ENCODE results near the gene TMEM236.

TMEM236 gene

DNA sequence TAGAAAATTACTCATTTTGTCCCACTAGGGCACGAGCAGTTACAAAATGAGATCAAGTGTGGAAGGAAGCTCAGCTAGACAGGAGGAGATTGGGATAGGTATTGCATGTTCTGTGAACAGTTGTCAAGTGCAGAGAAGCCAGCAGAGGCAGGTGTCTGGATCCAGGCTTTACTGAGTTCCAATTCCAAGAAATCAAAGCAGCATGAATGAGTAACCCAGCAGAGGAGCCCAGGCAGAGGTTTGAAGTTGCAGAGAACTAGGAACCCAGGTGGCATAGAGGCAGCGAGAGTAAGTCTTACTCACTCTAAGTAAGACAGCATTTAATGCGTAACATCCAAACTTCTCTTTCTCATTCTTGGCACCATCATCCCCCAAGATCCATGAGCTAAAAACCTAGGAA, 68.9 kb downstream of the TMEM236 start:
- no peaks in the 10 kb centered on the region for H3K9me3 ChIP-seq (ENCODE audit: control insufficient read depth, low read length)
- WGBS, 2 experiments (ENCODE audit: insufficient coverage in 2 of 2) = 82 to 96% methylated on average over 2 to 3 of the region's 3 CpGs
- no peaks in the 10 kb centered on the region for H3K4me1 ChIP-seq (ENCODE audit: control insufficient read depth, insufficient read depth, low read length, poor library complexity, severe bottlenecking)
- H3K4me3 ChIP-seq (ENCODE audit: extremely low read depth, insufficient read depth, low read length, poor library complexity, severe bottlenecking) = no peak overlapping the region
- H3K27ac ChIP-seq (ENCODE audit: low read depth, low read length, severe bottlenecking) = no peak overlapping the region
- H3K36me3 ChIP-seq (ENCODE audit: control insufficient read depth, insufficient read depth, low read length) = no peaks in the 10 kb centered on the region

DNA sequence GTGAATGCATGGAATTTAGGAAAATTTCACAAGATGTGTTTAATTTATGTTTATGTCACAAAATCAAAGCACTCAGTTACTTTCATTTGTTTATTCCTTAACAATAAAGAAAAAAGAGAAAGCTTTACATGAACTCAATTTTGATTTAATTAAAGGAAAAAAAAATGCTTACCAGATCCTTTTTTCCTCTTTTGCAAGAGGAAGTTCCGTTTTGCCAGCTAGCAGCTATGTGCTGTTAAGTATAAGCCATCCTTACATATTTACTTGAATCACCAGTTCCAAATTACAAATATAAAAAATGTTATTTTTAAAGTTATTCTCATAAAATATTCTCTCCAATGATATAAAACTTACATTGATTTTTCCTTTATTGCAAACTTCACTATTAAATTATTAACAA, 69.9 kb downstream of the TMEM236 start:
- Histone ChIP-seq H3K9me3 (ENCODE audit: control insufficient read depth, low read length) (no peaks in the 10 kb centered on the region), H3K4me1 (ENCODE audit: control insufficient read depth, insufficient read depth, low read length, poor library complexity, severe bottlenecking) (no peaks in the 10 kb centered on the region), H3K4me3 (ENCODE audit: extremely low read depth, insufficient read depth, low read length, poor library complexity, severe bottlenecking) (no peak overlapping the region), H3K36me3 (ENCODE audit: control insufficient read depth, insufficient read depth, low read length) (no peaks in the 10 kb centered on the region), H3K27ac (ENCODE audit: low read depth, low read length, severe bottlenecking) (no peak overlapping the region)
- no CpG with 5 or more reads among the region's 1 CpG for WGBS, 2 experiments (ENCODE audit: insufficient coverage in 2 of 2)

DNA sequence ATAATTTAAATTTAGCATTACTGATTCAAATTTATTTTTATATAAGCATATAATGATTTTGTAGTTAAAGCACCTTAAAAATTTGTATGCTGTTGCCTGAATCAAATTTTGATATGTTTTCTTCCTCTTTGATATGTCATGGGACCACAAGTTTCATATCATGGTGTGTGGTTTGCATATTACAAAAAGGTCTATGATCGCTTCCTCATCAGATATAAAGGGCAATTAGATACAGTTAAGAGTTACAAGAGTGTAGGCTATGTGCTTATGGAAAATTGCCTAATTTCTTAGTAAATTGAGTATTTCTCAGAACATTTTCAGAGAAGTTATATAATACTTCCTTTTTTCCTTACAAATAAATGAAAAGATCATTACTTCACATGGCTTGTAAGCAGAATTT, 79.3 kb downstream of the TMEM236 start:
- Histone ChIP-seq H3K4me3 (ENCODE audit: extremely low read depth, insufficient read depth, low read length, poor library complexity, severe bottlenecking) (no peak overlapping the region), H3K27ac (ENCODE audit: low read depth, low read length, severe bottlenecking) (no peak overlapping the region), H3K9me3 (ENCODE audit: control insufficient read depth, low read length) (no peaks in the 10 kb centered on the region), H3K36me3 (ENCODE audit: control insufficient read depth, insufficient read depth, low read length) (no peaks in the 10 kb centered on the region), H3K4me1 (ENCODE audit: control insufficient read depth, insufficient read depth, low read length, poor library complexity, severe bottlenecking) (peaks cover 20% of the 10 kb centered on the region)
- WGBS, 2 experiments (ENCODE audit: insufficient coverage in 2 of 2) = no CpG with 5 or more reads among the region's 1 CpG

DNA sequence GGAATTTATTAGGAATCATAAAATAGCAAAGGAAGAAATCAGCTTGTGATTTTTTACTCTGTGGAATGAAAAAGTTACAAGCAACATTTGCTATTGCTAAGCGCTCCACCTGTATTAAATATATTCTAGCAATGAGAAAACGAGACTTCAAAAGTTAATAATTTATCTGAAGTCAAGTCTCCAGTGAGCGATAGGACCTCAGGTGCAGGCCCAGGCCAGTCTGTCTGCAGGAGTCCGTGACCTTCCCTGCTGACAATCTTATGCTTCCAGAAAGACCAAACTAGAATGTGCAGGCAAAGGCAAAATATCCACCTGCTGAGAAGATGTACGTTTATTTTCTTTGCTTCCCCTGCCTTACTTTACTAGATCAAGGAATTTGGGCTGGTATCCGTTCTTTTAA, 79.9 kb downstream of the TMEM236 start:
- Histone ChIP-seq H3K27ac (ENCODE audit: low read depth, low read length, severe bottlenecking) (no peak overlapping the region), H3K36me3 (ENCODE audit: control insufficient read depth, insufficient read depth, low read length) (no peaks in the 10 kb centered on the region), H3K4me3 (ENCODE audit: extremely low read depth, insufficient read depth, low read length, poor library complexity, severe bottlenecking) (no peak overlapping the region), H3K9me3 (ENCODE audit: control insufficient read depth, low read length) (no peaks in the 10 kb centered on the region), H3K4me1 (ENCODE audit: control insufficient read depth, insufficient read depth, low read length, poor library complexity, severe bottlenecking) (peaks cover 22% of the 10 kb centered on the region)
- whole genome bisulfite sequencing, 2 experiments (ENCODE audit: insufficient coverage in 2 of 2) = 89 to 90% methylated on average over 5 of the region's 6 CpGs

DNA sequence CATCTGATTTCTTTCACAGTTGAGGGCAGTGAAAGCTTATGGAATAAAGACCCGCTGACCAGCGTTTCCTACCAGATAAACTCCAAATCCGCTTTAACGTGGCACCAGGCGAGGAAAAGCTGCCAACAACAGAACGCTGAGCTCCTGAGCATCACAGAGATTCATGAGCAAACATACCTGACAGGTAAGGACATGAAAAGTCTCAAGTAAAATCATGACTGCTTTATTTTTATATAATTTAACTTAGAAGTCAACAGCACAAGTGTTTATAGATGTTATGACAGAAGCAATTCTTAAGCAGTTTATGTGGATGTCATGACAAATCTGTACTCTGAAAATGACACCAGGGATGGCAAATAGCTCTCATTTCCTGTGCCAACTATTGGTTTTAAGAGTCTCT, 81.7 kb downstream of the TMEM236 start:
- Histone ChIP-seq H3K36me3 (ENCODE audit: control insufficient read depth, insufficient read depth, low read length) (no peaks in the 10 kb centered on the region), H3K4me3 (ENCODE audit: extremely low read depth, insufficient read depth, low read length, poor library complexity, severe bottlenecking) (no peak overlapping the region), H3K27ac (ENCODE audit: low read depth, low read length, severe bottlenecking) (no peak overlapping the region), H3K9me3 (ENCODE audit: control insufficient read depth, low read length) (no peaks in the 10 kb centered on the region), H3K4me1 (ENCODE audit: control insufficient read depth, insufficient read depth, low read length, poor library complexity, severe bottlenecking) (peaks cover 28% of the 10 kb centered on the region)
- 87 to 91% methylated on average over 4 to 6 of the region's 6 CpGs for WGBS, 2 experiments (ENCODE audit: insufficient coverage in 2 of 2)

DNA sequence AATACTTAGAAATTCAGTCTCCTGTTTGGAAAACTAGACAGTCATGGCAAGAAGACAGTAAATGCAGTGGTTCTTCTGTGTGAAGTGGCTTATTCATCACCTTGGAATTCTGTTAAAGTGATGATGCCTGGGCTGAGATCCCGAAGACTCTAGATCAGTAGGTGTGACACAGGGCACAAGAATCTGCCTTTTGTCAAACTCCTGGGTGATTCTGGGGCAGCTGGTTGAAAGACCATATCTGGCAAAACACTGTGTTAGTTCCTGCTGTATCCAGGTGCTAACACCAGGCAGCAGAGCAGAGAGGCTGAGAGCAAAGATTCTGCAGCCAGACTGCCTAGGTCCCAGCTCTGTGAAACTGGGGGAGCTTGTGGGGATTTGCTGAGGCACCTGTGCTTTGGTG, 83.7 kb downstream of the TMEM236 start:
- 14 to 38% methylated on average over 1 of the region's 1 CpG for WGBS, 2 experiments (ENCODE audit: insufficient coverage in 2 of 2)
- no peak overlapping the region for H3K4me3 ChIP-seq (ENCODE audit: extremely low read depth, insufficient read depth, low read length, poor library complexity, severe bottlenecking)

DNA sequence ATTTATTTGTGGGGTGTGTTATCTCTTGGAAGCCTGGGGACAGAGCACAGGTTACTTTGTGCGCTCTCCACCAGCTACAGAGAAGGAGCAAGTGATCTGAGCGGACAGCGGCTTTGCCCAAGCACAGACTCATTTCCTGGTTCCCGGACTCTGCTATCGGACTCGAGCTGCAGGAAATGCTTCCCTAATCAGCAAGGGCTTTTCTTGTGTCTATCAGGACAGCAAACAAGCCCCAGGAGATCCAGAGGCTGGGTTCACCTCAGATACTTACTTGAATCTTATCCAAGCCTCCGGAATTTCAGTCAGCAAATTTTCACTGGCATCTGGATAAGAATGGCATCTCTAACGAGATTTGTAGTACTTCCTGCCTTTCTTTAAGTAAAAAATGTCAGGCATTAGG, 84.9 kb downstream of the TMEM236 start:
- Histone ChIP-seq H3K36me3 (ENCODE audit: control insufficient read depth, insufficient read depth, low read length) (no peaks in the 10 kb centered on the region), H3K9me3 (ENCODE audit: control insufficient read depth, low read length) (no peaks in the 10 kb centered on the region), H3K27ac (ENCODE audit: low read depth, low read length, severe bottlenecking) (peak overlapping the region; percentile 94), H3K4me1 (ENCODE audit: control insufficient read depth, insufficient read depth, low read length, poor library complexity, severe bottlenecking) (peaks cover 28% of the 10 kb centered on the region), H3K4me3 (ENCODE audit: extremely low read depth, insufficient read depth, low read length, poor library complexity, severe bottlenecking) (no peak overlapping the region)
- WGBS, 2 experiments (ENCODE audit: insufficient coverage in 2 of 2) = 4 to 7% methylated on average over 5 to 6 of the region's 8 CpGs

More for the DNA sequence above, 83.7 kb downstream of the TMEM236 start:
- Histone ChIP-seq H3K27ac (ENCODE audit: low read depth, low read length, severe bottlenecking) (peak overlapping the region; percentile 94), H3K9me3 (ENCODE audit: control insufficient read depth, low read length) (no peaks in the 10 kb centered on the region), H3K4me1 (ENCODE audit: control insufficient read depth, insufficient read depth, low read length, poor library complexity, severe bottlenecking) (peaks cover 28% of the 10 kb centered on the region), H3K36me3 (ENCODE audit: control insufficient read depth, insufficient read depth, low read length) (no peaks in the 10 kb centered on the region)

DNA sequence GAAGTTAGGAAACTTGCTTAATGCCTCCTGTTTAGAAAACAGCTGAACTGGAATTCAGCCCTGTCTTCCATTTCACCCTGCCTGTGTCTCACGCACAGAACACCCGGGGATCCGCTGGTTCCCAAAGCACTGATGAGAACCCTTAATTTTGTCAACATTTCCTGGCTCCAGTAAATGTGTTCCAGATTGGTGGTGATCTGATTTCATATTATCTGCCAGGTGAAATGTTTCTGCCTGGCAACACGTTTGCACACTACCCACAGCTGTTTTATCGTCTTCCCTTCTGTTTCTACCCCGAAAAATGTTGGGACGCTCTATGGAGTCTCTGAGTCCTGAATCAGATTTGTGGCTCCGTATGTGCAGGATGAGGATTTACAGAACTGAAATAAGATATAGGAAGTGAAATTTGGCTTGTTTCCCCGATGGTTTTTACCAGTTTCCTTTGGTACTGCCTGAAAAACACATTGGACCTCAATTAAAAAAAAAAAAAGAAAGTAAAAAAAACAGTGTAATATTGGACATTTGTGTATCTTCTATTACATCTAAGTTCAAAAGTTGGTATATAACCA, 86.2 kb downstream of the TMEM236 start:
- no peaks in the 10 kb centered on the region for H3K9me3 ChIP-seq (ENCODE audit: control insufficient read depth, low read length)
- no peak overlapping the region for H3K4me3 ChIP-seq (ENCODE audit: extremely low read depth, insufficient read depth, low read length, poor library complexity, severe bottlenecking)
- peak overlapping the region; percentile 54 for H3K27ac ChIP-seq (ENCODE audit: low read depth, low read length, severe bottlenecking)
- H3K36me3 ChIP-seq (ENCODE audit: control insufficient read depth, insufficient read depth, low read length) = no peaks in the 10 kb centered on the region
- 86% methylated on average over 6 of the region's 9 CpGs; no CpG with 5 or more reads in 1 of the 2 experiments for WGBS, 2 experiments (ENCODE audit: insufficient coverage in 2 of 2)
- peaks cover 28% of the 10 kb centered on the region for H3K4me1 ChIP-seq (ENCODE audit: control insufficient read depth, insufficient read depth, low read length, poor library complexity, severe bottlenecking)

DNA sequence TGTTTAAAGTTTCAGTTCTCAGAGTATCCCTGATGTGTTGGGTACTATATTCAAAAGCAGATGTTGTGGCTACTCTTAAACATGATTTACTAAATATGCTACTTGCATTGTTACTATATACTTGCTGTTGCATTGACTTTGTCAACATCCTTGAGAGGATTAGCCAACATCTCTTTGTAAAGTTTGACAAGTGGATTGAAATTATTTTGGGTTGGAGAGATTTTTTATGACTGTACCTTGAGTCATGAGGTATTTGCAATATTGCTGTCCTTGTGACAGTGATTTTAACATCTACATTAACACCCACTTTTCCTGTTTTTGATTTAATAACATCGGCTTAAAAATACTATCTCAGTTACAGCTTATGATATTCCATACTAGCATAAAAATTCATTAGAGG, 89.0 kb downstream of the TMEM236 start:
- no peaks in the 10 kb centered on the region for H3K36me3 ChIP-seq (ENCODE audit: control insufficient read depth, insufficient read depth, low read length)
- 100% methylated on average over 1 of the region's 1 CpG; no CpG with 5 or more reads in 1 of the 2 experiments for WGBS, 2 experiments (ENCODE audit: insufficient coverage in 2 of 2)
- no peak overlapping the region for H3K27ac ChIP-seq (ENCODE audit: low read depth, low read length, severe bottlenecking)
- no peak overlapping the region for H3K4me3 ChIP-seq (ENCODE audit: extremely low read depth, insufficient read depth, low read length, poor library complexity, severe bottlenecking)
- peaks cover 12% of the 10 kb centered on the region for H3K4me1 ChIP-seq (ENCODE audit: control insufficient read depth, insufficient read depth, low read length, poor library complexity, severe bottlenecking)
- no peaks in the 10 kb centered on the region for H3K9me3 ChIP-seq (ENCODE audit: control insufficient read depth, low read length)

DNA sequence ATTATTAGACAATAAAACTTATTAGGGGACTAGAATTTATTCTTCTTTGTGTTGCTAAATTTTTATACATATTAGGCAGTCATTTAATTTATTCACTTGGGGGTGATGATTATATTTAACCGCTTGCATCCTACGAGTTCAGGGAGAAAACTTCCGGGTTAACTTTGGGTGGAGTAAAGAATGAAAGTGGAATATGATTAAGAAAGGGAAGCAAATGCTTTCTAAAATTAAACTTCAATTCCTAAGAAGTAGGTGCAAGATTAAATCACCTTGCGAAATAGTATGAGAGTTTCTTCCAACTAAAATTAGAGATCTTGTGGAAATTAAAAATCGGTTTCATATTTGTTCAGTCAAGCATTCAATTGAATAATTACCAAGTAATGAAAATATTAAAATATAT, 90.6 kb downstream of the TMEM236 start:
- Histone ChIP-seq H3K27ac (ENCODE audit: low read depth, low read length, severe bottlenecking) (no peak overlapping the region), H3K4me3 (ENCODE audit: extremely low read depth, insufficient read depth, low read length, poor library complexity, severe bottlenecking) (no peak overlapping the region), H3K4me1 (ENCODE audit: control insufficient read depth, insufficient read depth, low read length, poor library complexity, severe bottlenecking) (peaks cover 7% of the 10 kb centered on the region), H3K9me3 (ENCODE audit: control insufficient read depth, low read length) (no peaks in the 10 kb centered on the region), H3K36me3 (ENCODE audit: control insufficient read depth, insufficient read depth, low read length) (no peaks in the 10 kb centered on the region)
- 96% methylated on average over 3 of the region's 5 CpGs; no CpG with 5 or more reads in 1 of the 2 experiments for WGBS, 2 experiments (ENCODE audit: insufficient coverage in 2 of 2)

DNA sequence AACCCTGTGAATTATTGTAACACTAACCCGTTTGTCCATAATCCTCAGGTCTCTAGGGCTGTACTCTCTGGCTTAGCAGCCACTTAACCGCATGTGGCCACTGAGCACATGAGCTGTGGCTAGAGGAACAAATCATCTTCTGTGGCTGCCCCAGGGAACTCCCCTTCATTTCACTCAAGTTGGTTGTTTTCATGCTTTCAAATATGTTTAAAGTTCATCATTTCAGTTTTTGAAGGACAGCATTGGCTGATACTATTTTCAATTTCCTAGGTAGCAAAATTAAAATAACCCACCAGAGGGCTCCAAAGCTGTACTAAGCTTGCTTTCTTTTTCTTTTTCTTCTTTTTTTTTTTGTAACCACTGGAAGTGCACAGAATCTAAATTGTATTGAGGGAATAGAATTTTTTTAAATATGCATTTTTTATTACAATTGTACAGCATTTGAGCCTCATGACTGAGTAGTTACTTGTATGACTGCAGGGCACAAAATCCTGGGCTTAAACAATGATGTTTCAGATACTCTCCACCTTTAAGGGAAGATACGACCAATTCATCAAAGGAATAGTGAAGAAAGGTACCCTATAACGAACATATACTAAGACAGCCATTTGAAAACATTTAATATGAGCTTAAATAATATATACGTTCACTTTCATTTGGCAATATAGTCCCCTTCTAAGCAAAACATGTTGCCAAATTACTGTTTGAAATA, 95.7 kb downstream of the TMEM236 start:
- Histone ChIP-seq H3K4me1 (ENCODE audit: control insufficient read depth, insufficient read depth, low read length, poor library complexity, severe bottlenecking) (peaks cover 13% of the 10 kb centered on the region), H3K27ac (ENCODE audit: low read depth, low read length, severe bottlenecking) (no peak overlapping the region), H3K4me3 (ENCODE audit: extremely low read depth, insufficient read depth, low read length, poor library complexity, severe bottlenecking) (no peak overlapping the region), H3K9me3 (ENCODE audit: control insufficient read depth, low read length) (no peaks in the 10 kb centered on the region), H3K36me3 (ENCODE audit: control insufficient read depth, insufficient read depth, low read length) (no peaks in the 10 kb centered on the region)
- WGBS, 2 experiments (ENCODE audit: insufficient coverage in 2 of 2) = 75 to 94% methylated on average over 2 of the region's 5 CpGs

Measured in mesodermal cell (in vitro differentiated cells).